ENCODE data around the gene COTL1.
"Not testable (repeated sequence)": the region's sequence is repeated elsewhere in the genome, so short reads cannot be mapped to it uniquely, and the experiment has no call there.

Gene COTL1

DNA sequence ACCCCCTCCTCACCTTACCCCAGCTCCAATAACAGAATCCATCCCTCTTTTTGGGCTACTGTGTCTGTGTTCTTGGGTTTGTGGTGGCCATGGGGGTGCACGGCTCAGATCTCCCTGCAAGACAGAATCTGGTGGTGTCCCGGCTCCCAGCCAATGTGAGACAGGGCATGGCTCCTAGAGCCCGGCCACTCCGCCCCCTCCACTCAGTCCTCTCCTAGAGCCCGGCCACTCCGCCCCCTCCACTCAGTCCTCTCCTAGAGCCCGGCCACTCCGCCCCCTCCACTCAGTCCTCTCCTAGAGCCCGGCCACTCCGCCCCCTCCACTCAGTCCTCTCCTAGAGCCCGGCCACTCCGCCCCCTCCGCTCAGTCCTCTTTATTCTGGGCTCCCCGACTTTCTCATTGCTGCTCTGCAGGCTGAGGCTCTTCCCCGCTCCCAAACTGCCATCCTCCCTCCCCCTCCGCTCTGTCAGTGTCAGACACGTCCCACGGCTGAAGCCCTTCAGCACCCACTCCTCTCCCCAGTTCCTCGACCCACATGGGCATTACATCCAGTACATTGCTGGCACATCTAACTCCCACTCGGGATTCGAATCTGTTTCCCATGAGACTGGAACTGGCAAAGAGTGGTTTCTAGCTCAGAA, 92.8 kb downstream of the COTL1 start:
- not testable (repeated sequence) for DNase-seq

- DNase-seq, result no peak
These were observed 93.4 kb downstream of the COTL1 start for GRCh38 chr16:84524346-84524920.

GRCh38 chr16:84521497-84521770, 96.4 kb downstream of the COTL1 start:
- DNase-seq, result no peak

GRCh38 chr16:84520725-84521496, 97.0 kb downstream of the COTL1 start:
- DNase-seq, result no peak

DNA sequence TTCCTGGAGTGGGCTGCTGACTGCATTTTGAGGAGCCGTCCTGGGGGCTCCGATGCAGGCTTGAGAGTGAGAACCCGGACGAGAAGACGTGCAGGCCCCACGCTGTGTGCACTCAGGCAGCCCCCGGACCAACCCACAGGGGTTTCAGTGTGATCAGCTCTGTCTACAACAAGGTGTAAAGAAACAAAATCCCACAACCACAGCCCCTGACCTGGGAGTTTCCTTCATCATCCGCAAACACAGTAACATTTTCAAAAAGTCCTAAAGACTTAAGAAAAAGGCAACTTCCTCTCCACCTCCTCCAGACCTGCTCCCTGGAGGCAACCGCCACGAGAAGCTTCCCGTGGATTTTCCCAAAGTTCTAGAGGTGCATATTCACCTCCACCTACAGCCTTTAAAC, 98.0 kb downstream of the COTL1 start:
- no peak for DNase-seq

DNA sequence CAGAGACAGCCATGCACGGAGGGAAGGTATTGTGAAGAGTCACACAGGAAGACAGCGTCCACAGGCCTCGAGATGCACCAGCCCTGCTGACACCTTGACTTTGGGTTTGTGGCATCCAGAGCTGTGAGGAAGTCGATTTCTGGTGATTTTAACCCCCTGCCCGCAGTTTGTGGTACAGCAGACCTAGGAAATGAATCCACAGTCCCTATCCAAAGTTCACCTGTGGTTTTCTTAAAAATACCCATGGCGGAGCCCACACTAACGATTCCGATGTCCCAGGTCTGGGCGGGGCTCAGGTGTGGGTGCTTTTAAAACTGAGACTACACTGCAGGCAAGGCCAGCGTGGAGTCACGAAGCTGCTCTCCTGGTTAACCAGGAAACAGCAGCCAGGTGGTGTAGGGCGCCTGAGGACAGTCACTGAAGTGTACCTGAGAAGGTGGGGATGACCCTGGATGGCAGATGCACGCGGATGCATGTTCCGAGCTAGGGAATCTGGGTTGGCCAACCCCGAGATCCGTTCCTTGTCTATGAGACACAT, 99.0 kb downstream of the COTL1 start:
- DNase-seq, result no peak

DNA sequence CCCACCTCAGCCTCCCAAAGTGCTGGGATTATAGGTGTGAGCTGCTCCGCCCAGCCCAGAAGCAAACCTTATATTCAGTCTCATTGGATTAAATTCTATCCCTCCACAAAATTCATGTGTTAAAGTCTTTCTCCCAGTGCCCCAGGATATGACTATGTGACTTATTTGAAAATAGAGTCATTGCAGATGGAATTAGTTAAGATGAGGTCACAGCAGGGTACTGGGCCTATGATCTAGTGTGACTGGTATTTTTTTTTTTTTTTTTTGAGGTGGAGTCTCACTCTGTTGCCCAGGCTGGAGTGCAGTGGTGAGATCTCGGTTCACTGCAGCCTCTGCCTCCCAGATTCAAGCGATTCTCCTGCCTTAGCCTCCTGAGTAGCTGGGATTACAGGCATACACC, 99.7 kb downstream of the COTL1 start:
- DNase-seq, result not testable (repeated sequence)

DNA sequence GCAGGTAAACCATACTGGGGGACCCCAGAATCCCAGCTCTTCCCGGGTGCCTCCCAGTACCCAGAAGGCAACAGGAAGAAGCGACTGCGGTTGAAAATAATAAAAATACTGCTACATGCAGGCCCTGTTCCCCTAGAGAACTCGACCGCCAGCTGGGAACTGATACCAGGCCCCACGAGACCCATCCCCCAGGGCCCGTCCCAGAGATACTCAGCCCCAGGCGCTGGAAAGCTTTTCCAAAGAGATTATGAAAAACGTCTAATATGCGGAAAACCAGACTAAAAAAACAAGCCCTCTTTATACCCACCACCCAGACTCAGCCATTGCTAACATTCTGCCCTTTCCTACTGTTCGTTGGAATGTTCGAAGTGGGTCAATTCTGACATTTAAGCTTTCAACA, 100.5 kb downstream of the COTL1 start:
- no peak for DNase-seq
